B cell (primary cell): ENCODE measurements around the gene SEC24D. TPM values are rescaled to one million over a fixed set of nuclear protein-coding genes. Genes with fewer than 3 reads are reported as not detected.

Experiments used
- ATAC-seq: fragments of 200-7000 bp; cut with Tn5 transposase; one replicate; pipeline ENCODE4 v1.10.0; 2021; ENCODE audit warnings: low read depth, mild to moderate bottlenecking, moderate number of reproducible peaks, moderate library complexity
- CTCF ChIA-PET: fragments of 350-600 bp; sonication (Branson Sonifier 250); formaldehyde crosslinking; loops from one replicate; lab custom pipeline; 2021; ENCODE audit warnings: antibody characterized with exemption, inconsistent platforms; lab: Charles Lee
- POLR2A ChIA-PET: fragments of 350-600 bp; sonication (Branson Sonifier 250); formaldehyde crosslinking; loops from one replicate; lab custom pipeline; 2021; ENCODE audit warnings: antibody characterized with exemption; lab: Charles Lee
- DNase-seq: peaks from one replicate; pipeline ENCODE4 v3.0.0; 2013
- H2AFZ ChIP-seq: 2 replicates; pipeline ENCODE4 v1.6.1; 2012; ENCODE audit warnings: mild to moderate bottlenecking, low read depth, low read length; ENCODE audit not compliant: insufficient read depth, poor library complexity, severe bottlenecking
- H3K27ac ChIP-seq, 2 donors: 1 replicate in 1 of 2; 2 replicates in 1 of 2; pipeline ENCODE4 v1.5.1; 2012 to 2013; ENCODE audit warnings: low read length in 2 of 2, mild to moderate bottlenecking in 2 of 2, moderate library complexity in 1 of 2
- H3K27me3 ChIP-seq, 4 experiments: fragments of 200-600 bp in 1 of 4; sonication (generic) in 1 of 4; replicated peaks in 1 of 4; 1 replicate in 2 of 4; 2 replicates in 2 of 4; pipeline versions ENCODE4 v1.6.1 to v1.7.0; 2013 to 2016; ENCODE audit warnings: low read length in 3 of 4, mild to moderate bottlenecking in 2 of 4, mixed read lengths in 1 of 4, moderate library complexity in 1 of 4; ENCODE audit not compliant: insufficient read depth in 4 of 4, control insufficient read depth in 3 of 4; ENCODE audit errors: control extremely low read depth in 1 of 4
- H3K36me3 ChIP-seq, 2 experiments: replicated peaks in 1 of 2; 1 replicate in 1 of 2; 2 replicates in 1 of 2; pipeline versions ENCODE4 v1.6.1 to v1.7.1; 2013; ENCODE audit warnings: low read length in 1 of 2; ENCODE audit not compliant: insufficient read depth in 2 of 2, control insufficient read depth in 1 of 2; ENCODE audit errors: control extremely low read depth in 1 of 2, extremely low read depth in 1 of 2
- H3K4me1 ChIP-seq, 2 donors: fragments of 200-600 bp in 1 of 2; sonication (generic) in 1 of 2; 1 replicate in 1 of 2; 2 replicates in 1 of 2; pipeline versions ENCODE4 v1.5.1 to v1.6.1; 2013 to 2017; ENCODE audit warnings: low read length in 2 of 2; ENCODE audit not compliant: control insufficient read depth in 2 of 2, insufficient read depth in 2 of 2
- H3K4me2 ChIP-seq: replicated peaks from 2 replicates; pipeline ENCODE3; 2012; ENCODE audit warnings: mild to moderate bottlenecking, low read depth, low read length; ENCODE audit not compliant: poor library complexity, severe bottlenecking
- H3K4me3 ChIP-seq, 5 experiments: fragments of 200-600 bp in 1 of 5; sonication (generic) in 1 of 5; 1 replicate in 3 of 5; 2 replicates in 2 of 5; pipeline versions ENCODE4 v1.5.1 to v1.7.0; 2011 to 2016; ENCODE audit warnings: low read length in 4 of 5, mild to moderate bottlenecking in 4 of 5, low read depth in 2 of 5, control low read depth in 1 of 5, moderate library complexity in 1 of 5; ENCODE audit not compliant: insufficient read depth in 1 of 5; ENCODE audit errors: control extremely low read depth in 1 of 5, extremely low read depth in 1 of 5
- H3K79me2 ChIP-seq: fragments of 200-600 bp; sonication (generic); one replicate; pipeline ENCODE4 v1.6.0; 2016; ENCODE audit warnings: low read length; ENCODE audit not compliant: control insufficient read depth, insufficient read depth
- H3K9ac ChIP-seq: fragments of 200-600 bp; sonication (generic); 2 replicates; pipeline ENCODE4 v1.6.1; 2017; ENCODE audit warnings: mild to moderate bottlenecking, low read length, moderate library complexity
- H3K9me3 ChIP-seq, 3 donors: one replicate each; pipeline versions ENCODE4 v1.6.1 to v1.7.1; 2013; ENCODE audit warnings: low read length in 2 of 3; ENCODE audit not compliant: control insufficient read depth in 2 of 3, insufficient read depth in 1 of 3; ENCODE audit errors: control extremely low read depth in 1 of 3
- H4K20me1 ChIP-seq: 2 replicates; pipeline ENCODE4 v1.6.0; 2012; ENCODE audit warnings: mild to moderate bottlenecking, low read length; ENCODE audit not compliant: insufficient read depth, control insufficient read depth, poor library complexity, severe bottlenecking
- H3K27ac Mint-ChIP-seq: one replicate; pipeline ENCODE4 v1.8.0; 2021; ENCODE audit warnings: mixed read lengths
- H3K27me3 Mint-ChIP-seq: one replicate; pipeline ENCODE4 v1.8.0; 2021; ENCODE audit warnings: mixed read lengths
- H3K4me1 Mint-ChIP-seq: one replicate; pipeline ENCODE4 v1.8.0; 2021; ENCODE audit warnings: mixed read lengths
- H3K4me3 Mint-ChIP-seq: one replicate; pipeline ENCODE4 v1.8.0; 2021; ENCODE audit warnings: mixed read lengths
- H3K9me3 Mint-ChIP-seq: one replicate; pipeline ENCODE4 v1.8.0; 2022; ENCODE audit warnings: mixed read lengths; ENCODE audit not compliant: insufficient read depth
- EZH2 ChIP-seq: IDR thresholded peaks from 2 replicates; pipeline ENCODE4 v1.6.1; 2012; ENCODE audit warnings: borderline replicate concordance, low read depth, mild to moderate bottlenecking, moderate library complexity, low read length; ENCODE audit not compliant: insufficient read depth, poor library complexity, severe bottlenecking
- WGBS: methylation state at CpG from one replicate; pipeline ENCODE4 v1.1.5; 2013; ENCODE audit warnings: missing lambda C conversion rate; ENCODE audit not compliant: insufficient coverage; 5-methylcytosine and 5-hydroxymethylcytosine counted together
- intact Hi-C: fragments of 100-400 bp; cut with micrococcal nuclease; formaldehyde crosslinking; loops from one replicate; pipeline ENCODE4 v1.10.0; 2022
- polyA plus RNA-seq: library from polyadenylated mRNA; depleted of rRNA; stranded (reverse); fragments of >200 nt; gene quantifications from 2 replicates; pipeline ENCODE4 v1.2.3, GENCODE V29; 2012
- total RNA-seq, 2 donors: library from RNA; stranded (reverse); fragments of 120-200 nt in 1 of 2; gene quantifications; 1 replicate in 1 of 2; 2 replicates in 1 of 2; pipeline versions ENCODE4 v1.2.3 to v1.2.4, GENCODE V29; 2013 to 2022
- TF ChIP-seq, protein P1 (sequence below): fragments of 200-600 bp; IDR thresholded peaks from one replicate; pipeline ENCODE4 v1.8.0; 2022; ENCODE audit warnings: antibody characterized with exemption, mild to moderate bottlenecking

SEC24D gene
- total and polyA plus RNA-seq, 2 donors (not counting 1 experiment from before 2014, with no cell fraction given): 7.1 to 15.8 TPM

DNA sequence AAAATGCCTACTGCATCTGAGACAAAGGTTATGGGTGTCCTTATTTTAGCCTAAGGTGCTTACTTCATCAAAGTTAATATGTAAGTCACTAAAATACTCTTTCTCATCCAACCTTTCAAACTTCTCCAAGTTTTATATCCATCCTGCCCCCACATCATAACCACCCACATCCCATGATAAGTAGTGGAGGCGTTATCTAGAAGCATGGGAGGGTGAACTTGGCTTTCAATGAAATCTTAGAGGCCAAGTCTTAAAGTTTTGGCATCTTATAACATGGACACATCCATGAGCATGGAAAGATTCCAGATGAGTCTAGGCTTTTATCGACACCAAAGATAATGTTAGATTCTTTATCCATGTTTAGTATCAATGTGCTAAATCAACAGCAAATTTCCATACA lies 22.9 kb upstream of the SEC24D start:
- Mint-ChIP-seq H3K4me1 (no peaks in the 10 kb centered on the region), H3K9me3 (no peaks in the 10 kb centered on the region), H3K4me3 (no peak overlapping the region), H3K27me3 (no peaks in the 10 kb centered on the region), H3K27ac (no peak overlapping the region)
- H3K4me3 ChIP-seq: no peak overlapping the region
- no peaks in the 10 kb centered on the region for H3K4me1 ChIP-seq
- intact Hi-C loops: no loop called here
- H3K27me3 ChIP-seq: no peaks in the 10 kb centered on the region
- no peaks in the 10 kb centered on the region for H3K9me3 ChIP-seq
- ATAC-seq (no peak), DNase-seq (no peak)
- no peaks in the 10 kb centered on the region for H3K36me3 ChIP-seq
- no CpG with 5 or more reads among the region's 2 CpGs for WGBS
- POLR2A ChIA-PET: no interaction called here
- H4K20me1 ChIP-seq: no peaks in the 10 kb centered on the region
- CTCF ChIA-PET: no interaction called here
- TF ChIP-seq, protein P1, sequence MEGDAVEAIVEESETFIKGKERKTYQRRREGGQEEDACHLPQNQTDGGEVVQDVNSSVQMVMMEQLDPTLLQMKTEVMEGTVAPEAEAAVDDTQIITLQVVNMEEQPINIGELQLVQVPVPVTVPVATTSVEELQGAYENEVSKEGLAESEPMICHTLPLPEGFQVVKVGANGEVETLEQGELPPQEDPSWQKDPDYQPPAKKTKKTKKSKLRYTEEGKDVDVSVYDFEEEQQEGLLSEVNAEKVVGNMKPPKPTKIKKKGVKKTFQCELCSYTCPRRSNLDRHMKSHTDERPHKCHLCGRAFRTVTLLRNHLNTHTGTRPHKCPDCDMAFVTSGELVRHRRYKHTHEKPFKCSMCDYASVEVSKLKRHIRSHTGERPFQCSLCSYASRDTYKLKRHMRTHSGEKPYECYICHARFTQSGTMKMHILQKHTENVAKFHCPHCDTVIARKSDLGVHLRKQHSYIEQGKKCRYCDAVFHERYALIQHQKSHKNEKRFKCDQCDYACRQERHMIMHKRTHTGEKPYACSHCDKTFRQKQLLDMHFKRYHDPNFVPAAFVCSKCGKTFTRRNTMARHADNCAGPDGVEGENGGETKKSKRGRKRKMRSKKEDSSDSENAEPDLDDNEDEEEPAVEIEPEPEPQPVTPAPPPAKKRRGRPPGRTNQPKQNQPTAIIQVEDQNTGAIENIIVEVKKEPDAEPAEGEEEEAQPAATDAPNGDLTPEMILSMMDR: no peak
- H3K4me2 ChIP-seq: no peak overlapping the region
- no peak overlapping the region for H3K9ac ChIP-seq
- no peak overlapping the region for H2AFZ ChIP-seq
- no peak overlapping the region for H3K27ac ChIP-seq
- no peaks in the 10 kb centered on the region for H3K79me2 ChIP-seq

GRCh38 chr4:118857760-118858159 lies 21.8 kb upstream of the SEC24D start:
- ATAC-seq (no peak), DNase-seq (no peak)
- Histone ChIP-seq H3K4me1 (no peaks in the 10 kb centered on the region), H3K79me2 (no peaks in the 10 kb centered on the region), H3K4me2 (no peak overlapping the region), H3K27me3 (no peaks in the 10 kb centered on the region), H3K9ac (no peak overlapping the region), H3K9me3 (no peaks in the 10 kb centered on the region), H3K4me3 (no peak overlapping the region), H2AFZ (no peak overlapping the region), H3K36me3 (no peaks in the 10 kb centered on the region), H3K27ac (no peak overlapping the region), H4K20me1 (no peaks in the 10 kb centered on the region)
- no peaks in the 10 kb centered on the region for H3K27me3 Mint-ChIP-seq
- H3K4me3 Mint-ChIP-seq: no peak overlapping the region
- H3K9me3 Mint-ChIP-seq: no peaks in the 10 kb centered on the region
- intact Hi-C loops: no loop called here
- TF ChIP-seq, protein P1: no peak
- no peak for TF ChIP-seq EZH2
- CTCF ChIA-PET: no interaction called here
- 78% methylated on average over 2 of the region's 2 CpGs for WGBS
- H3K4me1 Mint-ChIP-seq: no peaks in the 10 kb centered on the region
- POLR2A ChIA-PET: no interaction called here
- no peak overlapping the region for H3K27ac Mint-ChIP-seq
